ENCODE measurements around the gene STK4. TPM values are rescaled to one million over a fixed set of nuclear protein-coding genes. Genes with fewer than 3 reads are reported as not detected.

The STK4 gene
- total RNA-seq, 1 experiment from 2014 or later = 74.7 TPM

DNA sequence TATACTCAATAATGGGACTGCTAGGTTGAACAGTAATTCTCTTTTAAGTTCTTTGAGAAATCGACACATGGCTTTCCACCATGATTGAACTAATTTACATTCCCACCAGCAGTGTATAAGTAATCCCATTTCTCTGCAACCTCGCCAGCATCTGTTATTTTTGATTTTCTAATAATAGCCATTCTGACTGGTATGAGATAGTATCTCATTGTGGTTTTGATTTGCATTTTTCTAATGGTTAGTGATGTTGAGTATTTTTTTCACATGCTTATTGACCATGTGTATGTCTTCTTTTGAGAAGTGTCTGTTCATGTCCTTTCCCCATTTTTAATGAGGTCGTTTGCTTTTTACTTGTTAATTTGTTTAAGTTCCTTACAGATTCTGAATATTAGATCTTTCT is 66.5 kb downstream of the STK4 start:
- CTCF ChIA-PET = interaction anchor here (1.0 kb wide), 1 partner anchor 26 kb away, joined by 3 read pairs; no protein-coding TSS in a partner anchor
- Mint-ChIP-seq H3K27me3 (ENCODE audit: insufficient read depth, unreplicated experiment) (no peaks in the 10 kb centered on the region), H3K27ac (ENCODE audit: unreplicated experiment) (no peak overlapping the region), H3K4me1 (ENCODE audit: low read depth, unreplicated experiment) (peaks cover 13% of the 10 kb centered on the region), H3K4me3 (ENCODE audit: unreplicated experiment) (no peak overlapping the region), H3K36me3 (ENCODE audit: insufficient read depth, unreplicated experiment) (peaks cover 7% of the 10 kb centered on the region), H3K9me3 (ENCODE audit: unreplicated experiment) (no peaks in the 10 kb centered on the region)
- H3K4me1 ChIP-seq = 0 out of 2 replicates have a peak, but pooled peaks cover 5% of the 10 kb centered on the region
- H3K9me3 ChIP-seq = no peaks in the 10 kb centered on the region
- intact Hi-C loops (cut with micrococcal nuclease; ENCODE audit: unreplicated experiment) = no loop called here
- no peak overlapping the region for H3K4me3 ChIP-seq (ENCODE audit: low read depth, low read length)
- H3K27me3 ChIP-seq (replicated peaks; ENCODE audit: control insufficient read depth, insufficient read depth, low read length) = no peaks in the 10 kb centered on the region
- DNase-seq = no peak
- no TSS peak for BruUV-seq (replicated peaks)
- POLR2A ChIA-PET = no interaction called here
- TF ChIP-seq, protein P1, sequence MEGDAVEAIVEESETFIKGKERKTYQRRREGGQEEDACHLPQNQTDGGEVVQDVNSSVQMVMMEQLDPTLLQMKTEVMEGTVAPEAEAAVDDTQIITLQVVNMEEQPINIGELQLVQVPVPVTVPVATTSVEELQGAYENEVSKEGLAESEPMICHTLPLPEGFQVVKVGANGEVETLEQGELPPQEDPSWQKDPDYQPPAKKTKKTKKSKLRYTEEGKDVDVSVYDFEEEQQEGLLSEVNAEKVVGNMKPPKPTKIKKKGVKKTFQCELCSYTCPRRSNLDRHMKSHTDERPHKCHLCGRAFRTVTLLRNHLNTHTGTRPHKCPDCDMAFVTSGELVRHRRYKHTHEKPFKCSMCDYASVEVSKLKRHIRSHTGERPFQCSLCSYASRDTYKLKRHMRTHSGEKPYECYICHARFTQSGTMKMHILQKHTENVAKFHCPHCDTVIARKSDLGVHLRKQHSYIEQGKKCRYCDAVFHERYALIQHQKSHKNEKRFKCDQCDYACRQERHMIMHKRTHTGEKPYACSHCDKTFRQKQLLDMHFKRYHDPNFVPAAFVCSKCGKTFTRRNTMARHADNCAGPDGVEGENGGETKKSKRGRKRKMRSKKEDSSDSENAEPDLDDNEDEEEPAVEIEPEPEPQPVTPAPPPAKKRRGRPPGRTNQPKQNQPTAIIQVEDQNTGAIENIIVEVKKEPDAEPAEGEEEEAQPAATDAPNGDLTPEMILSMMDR (IDR thresholded peaks at IDR 0.05; ENCODE audit: insufficient read depth in 1 of 2, low read depth in 1 of 2, low read length in 1 of 2, severe bottlenecking in 1 of 2, unreplicated experiment in 1 of 2) = no peak
- no peaks in the 10 kb centered on the region for H3K36me3 ChIP-seq (ENCODE audit: control insufficient read depth, insufficient read depth, low read length)

DNA sequence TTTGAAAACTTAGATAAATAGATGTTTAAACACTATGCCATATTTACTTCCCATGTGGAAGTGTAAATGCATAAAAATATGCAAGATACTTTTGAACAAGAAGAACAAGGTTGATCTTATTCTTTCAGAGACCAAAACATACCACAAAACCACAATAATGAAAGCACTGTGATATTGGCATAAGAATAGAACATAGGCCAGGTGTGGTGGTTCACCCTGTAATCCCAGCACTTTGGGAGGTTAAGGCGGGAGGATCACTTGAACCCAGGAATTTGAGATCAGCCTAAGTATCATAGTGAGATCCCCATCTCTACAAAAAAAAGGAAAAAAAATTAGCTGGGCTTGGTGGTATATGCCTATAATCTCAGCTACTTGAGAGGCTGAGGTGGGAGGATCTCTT is 68.1 kb downstream of the STK4 start:
- peaks cover 22% of the 10 kb centered on the region for H3K4me1 Mint-ChIP-seq (ENCODE audit: low read depth, unreplicated experiment)
- intact Hi-C loops (cut with micrococcal nuclease; ENCODE audit: unreplicated experiment) = no loop called here
- Histone ChIP-seq H3K4me1 (0 out of 2 replicates have a peak, but pooled peaks cover 5% of the 10 kb centered on the region), H3K9me3 (no peaks in the 10 kb centered on the region), H3K4me3 (ENCODE audit: low read depth, low read length) (no peak overlapping the region), H3K36me3 (ENCODE audit: control insufficient read depth, insufficient read depth, low read length) (no peaks in the 10 kb centered on the region), H3K27me3 (replicated peaks; ENCODE audit: control insufficient read depth, insufficient read depth, low read length) (no peaks in the 10 kb centered on the region)
- no peak overlapping the region for H3K27ac Mint-ChIP-seq (ENCODE audit: unreplicated experiment)
- TF ChIP-seq, protein P1 (IDR thresholded peaks at IDR 0.05; ENCODE audit: insufficient read depth in 1 of 2, low read depth in 1 of 2, low read length in 1 of 2, severe bottlenecking in 1 of 2, unreplicated experiment in 1 of 2) = no peak
- no peak overlapping the region for H3K4me3 Mint-ChIP-seq (ENCODE audit: unreplicated experiment)
- peaks cover 5% of the 10 kb centered on the region for H3K36me3 Mint-ChIP-seq (ENCODE audit: insufficient read depth, unreplicated experiment)
- DNase-seq = no peak
- no peaks in the 10 kb centered on the region for H3K27me3 Mint-ChIP-seq (ENCODE audit: insufficient read depth, unreplicated experiment)
- no peaks in the 10 kb centered on the region for H3K9me3 Mint-ChIP-seq (ENCODE audit: unreplicated experiment)
- ChIA-PET CTCF (interaction anchor here (1.5 kb wide), 1 partner anchor 9 kb away, joined by 16 read pairs; no protein-coding TSS in a partner anchor), POLR2A (no interaction called here)
- BruUV-seq (replicated peaks) = no TSS peak

DNA sequence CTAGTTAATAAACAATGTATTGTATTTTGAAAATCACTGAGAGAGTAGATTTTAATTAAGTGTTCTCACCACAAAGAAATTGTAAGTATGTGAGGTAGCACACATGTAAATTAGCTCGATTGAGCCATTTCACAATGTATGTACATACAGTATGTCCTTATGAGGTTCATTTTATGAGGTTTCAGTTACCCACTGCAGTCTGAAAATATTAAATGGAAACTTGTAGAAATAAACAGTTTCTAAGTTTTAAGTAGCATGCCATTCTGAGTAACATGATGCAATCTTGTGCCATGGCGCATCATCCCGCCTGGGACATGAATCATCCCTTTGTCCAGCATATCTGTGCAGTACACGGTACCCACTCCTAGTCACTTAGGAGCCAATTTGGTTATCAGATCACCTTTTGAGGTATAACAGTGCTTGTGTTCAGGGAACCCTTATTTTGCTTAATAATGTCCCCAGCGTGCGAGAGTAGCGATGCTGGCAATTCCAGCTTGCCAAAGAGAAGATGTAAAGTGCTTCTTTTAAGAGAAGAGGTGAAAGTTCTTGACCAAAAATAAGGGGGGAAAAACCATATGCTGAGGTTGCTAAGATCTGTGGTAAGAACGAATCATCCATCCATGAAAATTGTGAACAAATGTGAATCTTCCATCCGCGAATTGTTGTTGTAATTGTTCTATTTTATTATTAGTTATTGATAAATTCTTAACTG is 69.9 kb downstream of the STK4 start:
- CTCF ChIA-PET = interaction anchor here (0.5 to 1.5 kb wide), 3 partner anchors 8 to 157 kb away, joined by 3 to 16 read pairs (median 6); no protein-coding TSS in a partner anchor
- H3K4me1 Mint-ChIP-seq (ENCODE audit: low read depth, unreplicated experiment) = peaks cover 22% of the 10 kb centered on the region
- H3K4me3 ChIP-seq (ENCODE audit: low read depth, low read length) = no peak overlapping the region
- H3K27me3 Mint-ChIP-seq (ENCODE audit: insufficient read depth, unreplicated experiment) = no peaks in the 10 kb centered on the region
- H3K36me3 Mint-ChIP-seq (ENCODE audit: insufficient read depth, unreplicated experiment) = peaks cover 5% of the 10 kb centered on the region
- DNase-seq = peak in 1 of 2 experiments; percentile 41
- intact Hi-C loops (cut with micrococcal nuclease; ENCODE audit: unreplicated experiment) = no loop called here
- no peaks in the 10 kb centered on the region for H3K27me3 ChIP-seq (replicated peaks; ENCODE audit: control insufficient read depth, insufficient read depth, low read length)
- POLR2A ChIA-PET = no interaction called here
- no peaks in the 10 kb centered on the region for H3K9me3 Mint-ChIP-seq (ENCODE audit: unreplicated experiment)
- H3K4me1 ChIP-seq = peaks cover 6% of the 10 kb centered on the region; the same call in 1 of the 2 replicates
- no TSS peak for BruUV-seq (replicated peaks)
- H3K4me3 Mint-ChIP-seq (ENCODE audit: unreplicated experiment) = no peak overlapping the region
- H3K27ac Mint-ChIP-seq (ENCODE audit: unreplicated experiment) = peak overlapping the region; percentile 61
- no peaks in the 10 kb centered on the region for H3K36me3 ChIP-seq (ENCODE audit: control insufficient read depth, insufficient read depth, low read length)
- H3K9me3 ChIP-seq = no peaks in the 10 kb centered on the region
- TF ChIP-seq, protein P1 (IDR thresholded peaks at IDR 0.05; ENCODE audit: insufficient read depth in 1 of 2, low read depth in 1 of 2, low read length in 1 of 2, severe bottlenecking in 1 of 2, unreplicated experiment in 1 of 2) = no peak
